ENCODE results near the gene GUCA1C. TPM values are rescaled to one million over a fixed set of nuclear protein-coding genes. Genes with fewer than 3 reads are reported as not detected.

GUCA1C gene
- total RNA-seq, 1 donor from 2014 or later = not detected

- TF ChIP-seq EZH2 (IDR thresholded peaks at IDR 0.05) = no peak
- TF ChIP-seq, protein P1, sequence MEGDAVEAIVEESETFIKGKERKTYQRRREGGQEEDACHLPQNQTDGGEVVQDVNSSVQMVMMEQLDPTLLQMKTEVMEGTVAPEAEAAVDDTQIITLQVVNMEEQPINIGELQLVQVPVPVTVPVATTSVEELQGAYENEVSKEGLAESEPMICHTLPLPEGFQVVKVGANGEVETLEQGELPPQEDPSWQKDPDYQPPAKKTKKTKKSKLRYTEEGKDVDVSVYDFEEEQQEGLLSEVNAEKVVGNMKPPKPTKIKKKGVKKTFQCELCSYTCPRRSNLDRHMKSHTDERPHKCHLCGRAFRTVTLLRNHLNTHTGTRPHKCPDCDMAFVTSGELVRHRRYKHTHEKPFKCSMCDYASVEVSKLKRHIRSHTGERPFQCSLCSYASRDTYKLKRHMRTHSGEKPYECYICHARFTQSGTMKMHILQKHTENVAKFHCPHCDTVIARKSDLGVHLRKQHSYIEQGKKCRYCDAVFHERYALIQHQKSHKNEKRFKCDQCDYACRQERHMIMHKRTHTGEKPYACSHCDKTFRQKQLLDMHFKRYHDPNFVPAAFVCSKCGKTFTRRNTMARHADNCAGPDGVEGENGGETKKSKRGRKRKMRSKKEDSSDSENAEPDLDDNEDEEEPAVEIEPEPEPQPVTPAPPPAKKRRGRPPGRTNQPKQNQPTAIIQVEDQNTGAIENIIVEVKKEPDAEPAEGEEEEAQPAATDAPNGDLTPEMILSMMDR (IDR thresholded peaks at IDR 0.05) = peak; percentile 95
- H3K4me1 Mint-ChIP-seq = no peaks in the 10 kb centered on the region
- H3K79me2 ChIP-seq (ENCODE audit: low read depth) = no peaks in the 10 kb centered on the region
Measured at GRCh38 chr3:108914774-108915641, 38.7 kb downstream of the GUCA1C start.

DNA sequence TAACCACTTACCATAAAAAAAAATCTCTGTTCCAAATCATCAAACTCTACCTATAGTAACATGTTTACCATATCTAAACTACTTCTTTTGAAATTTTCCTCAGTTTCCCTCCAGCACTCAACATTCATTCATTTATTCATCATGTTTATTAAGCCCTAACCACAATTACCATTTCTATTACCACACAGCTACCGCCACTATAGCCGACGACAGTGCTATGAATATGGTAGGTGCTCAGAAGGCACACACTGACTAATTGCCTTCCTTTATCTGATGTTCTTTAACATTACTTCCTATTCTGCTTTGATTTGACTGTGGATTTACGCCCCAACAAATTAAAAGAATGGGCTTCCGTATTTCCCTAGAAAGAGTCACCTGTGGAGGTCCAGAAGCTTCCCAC is 43.9 kb downstream of the GUCA1C start:
- no peaks in the 10 kb centered on the region for H3F3A ChIP-seq (ENCODE audit: low read depth)
- H2AFZ ChIP-seq (replicated peaks) = no peak overlapping the region
- Mint-ChIP-seq H3K4me3 (no peak overlapping the region), H3K9me3 (no peaks in the 10 kb centered on the region), H3K4me1 (no peaks in the 10 kb centered on the region), H3K27me3 (ENCODE audit: insufficient read depth, low read depth) (no peaks in the 10 kb centered on the region), H3K27ac (no peak overlapping the region), H3K36me3 (no peaks in the 10 kb centered on the region)
- DNase-seq (ENCODE audit: low spot score) = no peak
- TF ChIP-seq EZH2phosphoT487 (IDR thresholded peaks at IDR 0.05) (no peak), EZH2 (IDR thresholded peaks at IDR 0.05) (no peak)
- TF ChIP-seq, protein P1 (IDR thresholded peaks at IDR 0.05) = no peak
- no peak overlapping the region for H3K4me3 ChIP-seq
- no peaks in the 10 kb centered on the region for H3K9me3 ChIP-seq (ENCODE audit: low read depth)
- no peak overlapping the region for H3K27ac ChIP-seq
- H3K27me3 ChIP-seq = no peaks in the 10 kb centered on the region
- H3K79me2 ChIP-seq (ENCODE audit: low read depth) = no peaks in the 10 kb centered on the region
- H3K36me3 ChIP-seq = no peaks in the 10 kb centered on the region
- no peaks in the 10 kb centered on the region for H3K4me1 ChIP-seq
- no peak overlapping the region for H3K4me2 ChIP-seq
- H3K9ac ChIP-seq = no peak overlapping the region
- H4K20me1 ChIP-seq (ENCODE audit: low read depth) = no peaks in the 10 kb centered on the region

More at GRCh38 chr3:108914774-108915641, 38.7 kb downstream of the GUCA1C start:
- Histone ChIP-seq H3K4me2 (no peak overlapping the region), H4K20me1 (ENCODE audit: low read depth) (no peaks in the 10 kb centered on the region), H3K9me3 (ENCODE audit: low read depth) (no peaks in the 10 kb centered on the region), H2AFZ (replicated peaks) (peak overlapping the region; percentile 54), H3K27me3 (no peaks in the 10 kb centered on the region), H3K9ac (no peak overlapping the region), H3K36me3 (no peaks in the 10 kb centered on the region), H3F3A (ENCODE audit: low read depth) (no peaks in the 10 kb centered on the region), H3K4me3 (no peak overlapping the region), H3K4me1 (no peaks in the 10 kb centered on the region), H3K27ac (no peak overlapping the region)
- H3K4me3 Mint-ChIP-seq = no peak overlapping the region
- H3K27me3 Mint-ChIP-seq (ENCODE audit: insufficient read depth, low read depth) = no peaks in the 10 kb centered on the region
- DNase-seq (ENCODE audit: low spot score) = peak; percentile 80
- no peaks in the 10 kb centered on the region for H3K36me3 Mint-ChIP-seq
- no peaks in the 10 kb centered on the region for H3K9me3 Mint-ChIP-seq
- H3K27ac Mint-ChIP-seq = no peak overlapping the region

- H3K27me3 Mint-ChIP-seq (ENCODE audit: insufficient read depth, low read depth) = no peaks in the 10 kb centered on the region
Measured at GRCh38 chr3:108907194-108907593, 46.5 kb downstream of the GUCA1C start.

More at GRCh38 chr3:108907194-108907593, 46.5 kb downstream of the GUCA1C start:
- Histone ChIP-seq H3K4me3 (no peak overlapping the region), H3K36me3 (no peaks in the 10 kb centered on the region), H3K4me1 (no peaks in the 10 kb centered on the region), H4K20me1 (ENCODE audit: low read depth) (no peaks in the 10 kb centered on the region), H3K27me3 (no peaks in the 10 kb centered on the region), H3K9me3 (ENCODE audit: low read depth) (no peaks in the 10 kb centered on the region), H3K79me2 (ENCODE audit: low read depth) (no peaks in the 10 kb centered on the region), H3K27ac (no peak overlapping the region), H2AFZ (replicated peaks) (no peak overlapping the region), H3F3A (ENCODE audit: low read depth) (no peaks in the 10 kb centered on the region), H3K9ac (no peak overlapping the region), H3K4me2 (no peak overlapping the region)
- Mint-ChIP-seq H3K9me3 (no peaks in the 10 kb centered on the region), H3K4me3 (no peak overlapping the region), H3K4me1 (no peaks in the 10 kb centered on the region), H3K36me3 (no peaks in the 10 kb centered on the region), H3K27ac (no peak overlapping the region)
- TF ChIP-seq, protein P1 (IDR thresholded peaks at IDR 0.05) = no peak
- TF ChIP-seq EZH2phosphoT487 (IDR thresholded peaks at IDR 0.05) (no peak), EZH2 (IDR thresholded peaks at IDR 0.05) (no peak)
- DNase-seq (ENCODE audit: low spot score) = no peak

Measured in neural progenitor cell (in vitro differentiated cells).